Measurements from ENCODE around the gene LTA4H.

LTA4H gene

DNA sequence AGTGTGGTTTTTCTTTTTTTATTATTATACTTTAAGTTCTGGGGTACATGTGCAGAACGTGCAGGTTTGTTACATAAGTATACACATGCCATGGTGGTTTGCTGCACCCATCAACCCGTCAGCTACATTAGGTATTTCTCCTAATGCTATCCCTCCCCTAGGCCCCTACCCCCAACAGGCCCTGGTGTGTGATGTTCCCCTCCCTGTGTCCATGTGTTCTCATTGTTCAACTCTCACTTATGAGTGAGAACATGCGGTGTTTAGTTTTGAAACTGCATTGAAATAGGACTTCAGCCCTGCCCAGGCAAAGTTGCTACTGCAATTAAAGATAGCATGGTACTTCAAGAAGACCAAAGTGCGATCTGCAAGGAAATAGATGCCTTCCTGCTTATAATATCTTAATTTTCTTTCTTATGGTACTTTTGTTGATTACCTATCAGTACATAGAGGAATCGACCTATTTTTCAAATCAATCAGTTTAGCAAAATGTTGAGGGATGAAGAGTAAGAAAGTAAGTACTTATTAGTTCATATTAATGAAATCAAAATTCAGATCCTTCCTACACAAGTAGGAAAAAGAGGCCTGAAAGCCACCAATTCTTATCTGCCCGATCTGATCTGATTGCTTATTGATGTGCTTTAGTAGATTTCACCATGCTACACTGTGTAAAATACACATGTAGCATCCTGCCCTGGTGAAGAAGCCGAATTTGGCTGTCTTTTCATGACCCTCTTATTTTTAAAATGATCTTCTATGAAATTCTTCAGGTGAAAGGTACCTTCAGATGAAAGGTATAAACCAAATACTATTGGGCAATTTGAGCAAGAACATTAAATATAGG is 1.6 kb downstream of the LTA4H start:
- no peak for DNase-seq

DNA sequence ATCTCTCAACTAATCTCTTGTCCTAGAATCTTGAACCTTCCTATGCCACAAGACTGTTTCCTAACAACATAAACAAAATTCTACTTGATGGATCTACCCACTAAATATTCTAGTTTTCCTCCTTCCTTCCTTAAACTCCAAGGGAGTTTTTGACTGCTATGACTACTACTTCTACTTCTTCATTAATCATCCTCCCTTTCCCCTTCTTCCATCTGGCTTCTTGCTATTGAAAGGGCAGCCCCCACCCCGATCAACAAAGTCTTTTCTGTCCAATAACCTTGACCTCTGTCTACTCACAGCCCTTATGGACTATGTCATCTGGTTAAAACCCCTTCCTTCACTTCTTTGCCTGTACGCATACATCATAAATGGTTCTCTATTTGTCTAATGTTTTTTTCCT is 5.6 kb downstream of the LTA4H start:
- DNase-seq = no peak

DNA sequence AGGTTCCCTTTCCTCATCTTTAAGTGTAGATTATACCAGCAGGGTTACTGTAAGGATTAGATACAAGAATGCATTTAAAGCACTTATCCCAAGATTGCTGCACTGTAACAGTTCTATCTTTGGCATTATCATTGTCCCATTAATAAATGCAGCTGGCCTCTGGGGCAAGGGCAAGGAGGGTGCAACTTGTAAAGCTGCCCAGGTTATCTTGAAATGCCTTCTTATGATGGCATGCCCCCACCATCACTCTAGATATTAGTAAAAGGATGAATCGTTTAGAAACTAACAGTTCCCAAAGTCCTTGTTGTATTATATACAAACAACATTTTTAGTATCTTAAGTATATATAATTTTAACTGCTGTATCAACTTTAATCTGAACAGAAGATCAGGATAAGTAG is 6.8 kb downstream of the LTA4H start:
- no peak for DNase-seq

DNA sequence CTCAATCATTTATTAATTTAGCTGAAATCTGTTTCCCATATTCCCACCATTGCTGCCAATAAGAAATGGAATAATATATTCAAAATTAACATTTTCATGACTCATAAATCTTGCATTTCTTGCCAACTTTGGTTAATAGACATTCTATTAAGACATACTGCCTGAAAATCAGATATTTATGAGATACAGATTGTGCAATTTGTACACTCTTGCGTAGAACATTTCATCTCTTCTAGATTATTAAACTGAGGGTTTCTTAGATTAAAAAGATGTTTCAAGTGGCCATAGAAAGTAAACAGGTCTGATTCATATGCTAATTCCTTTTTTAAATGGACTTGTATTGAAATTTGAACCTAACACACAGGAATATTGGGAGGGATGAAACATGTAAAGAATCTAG is 9.1 kb downstream of the LTA4H start:
- DNase-seq = no peak

DNA sequence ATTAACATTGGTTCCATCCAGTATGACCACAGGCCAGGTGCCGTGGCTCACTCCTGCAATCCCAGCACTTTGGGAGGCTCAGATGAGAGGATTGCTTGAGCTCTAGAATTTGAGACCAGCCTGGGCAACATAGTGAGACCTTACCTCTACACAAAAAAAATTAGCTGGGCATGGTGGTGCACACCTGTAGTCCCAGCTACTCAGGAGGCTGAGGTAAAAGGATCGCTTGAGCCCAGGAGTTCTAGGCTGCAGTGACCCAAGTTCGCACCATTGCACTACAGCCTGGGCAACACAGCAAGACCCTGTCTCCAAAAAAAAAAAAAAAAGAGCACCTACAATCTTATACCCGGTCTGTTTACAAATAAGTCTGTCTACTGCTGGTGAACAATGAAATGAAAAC is 9.9 kb downstream of the LTA4H start:
- no peak for DNase-seq

DNA sequence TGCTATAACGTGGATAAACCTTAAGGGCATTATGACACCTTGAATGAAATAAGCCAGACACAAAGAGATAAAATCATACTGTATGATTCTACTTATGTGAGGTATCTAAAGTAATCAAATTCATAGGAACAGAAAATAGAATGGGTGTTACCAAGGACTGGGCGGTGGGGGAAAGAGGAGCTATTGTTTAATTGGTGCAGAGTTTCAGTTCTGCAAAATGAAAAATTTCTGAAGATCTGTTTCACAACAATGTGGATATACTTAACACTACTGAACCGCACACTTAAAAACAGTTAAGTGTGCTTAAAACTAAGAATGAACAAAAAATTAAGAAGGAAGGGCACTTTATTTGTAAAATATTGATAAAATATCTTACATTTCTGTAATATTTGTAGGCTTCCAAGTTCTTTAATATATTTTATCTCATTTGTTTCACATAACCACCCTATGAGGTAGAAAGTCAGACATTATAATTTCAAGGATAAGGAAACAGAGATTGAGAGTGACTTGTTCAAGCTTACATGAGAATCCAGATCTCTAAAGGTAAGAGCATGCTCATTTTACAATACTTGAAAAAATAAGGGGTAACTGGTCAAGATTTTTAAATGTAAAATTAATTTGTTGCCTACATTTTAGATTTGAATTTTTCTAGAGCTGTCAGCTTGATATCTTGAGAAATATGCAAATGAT is 14.9 kb downstream of the LTA4H start:
- no peak for DNase-seq

DNA sequence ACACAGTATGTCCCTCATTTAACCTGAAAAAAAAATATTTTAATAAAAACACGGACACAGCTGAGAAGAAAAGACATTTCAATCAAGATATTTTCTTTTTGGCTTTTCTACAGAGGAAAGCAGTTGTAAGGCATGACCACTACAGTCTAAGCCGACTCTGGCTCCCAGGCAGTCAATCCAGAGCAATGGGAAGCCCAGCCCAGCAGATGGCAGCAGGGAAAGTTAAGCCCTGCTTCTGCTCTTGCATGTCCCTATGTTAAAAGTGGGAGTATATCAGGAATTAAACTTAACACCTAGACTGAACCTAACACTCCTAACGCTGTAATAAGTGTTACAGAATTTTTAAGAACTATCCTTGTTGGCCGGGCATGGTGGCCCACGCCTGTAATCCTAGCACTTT is 19.7 kb downstream of the LTA4H start:
- no peak for DNase-seq

DNA sequence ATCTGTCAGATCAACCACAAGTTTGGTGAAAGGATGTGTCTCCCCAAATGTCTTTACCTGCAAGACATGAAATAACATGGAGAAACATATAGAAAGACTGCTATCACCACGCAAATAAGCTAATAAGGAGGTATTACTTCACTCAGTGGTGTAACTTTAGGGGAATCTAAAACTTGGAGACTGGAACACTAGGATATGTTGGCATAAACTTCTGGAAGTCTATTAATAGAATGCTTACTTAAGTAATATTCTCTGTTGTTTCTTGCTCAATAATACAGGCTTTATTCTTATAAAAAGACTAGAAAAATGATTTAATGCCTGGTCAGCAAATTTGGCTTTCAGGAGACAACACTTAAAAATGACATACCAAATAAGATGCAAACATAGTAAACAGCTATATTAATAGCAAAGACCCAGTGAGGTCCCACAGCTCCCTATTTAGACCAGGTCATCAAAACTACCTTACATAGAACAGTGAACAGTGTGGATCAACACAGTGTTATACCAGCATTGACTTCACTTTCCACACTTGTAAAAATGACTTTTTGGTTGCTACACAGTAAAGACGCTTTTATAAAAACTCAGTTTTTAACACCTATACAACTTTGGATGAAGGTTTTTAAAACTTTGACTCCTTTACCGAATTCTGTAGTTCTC is 20.3 kb downstream of the LTA4H start:
- no peak for DNase-seq

DNA sequence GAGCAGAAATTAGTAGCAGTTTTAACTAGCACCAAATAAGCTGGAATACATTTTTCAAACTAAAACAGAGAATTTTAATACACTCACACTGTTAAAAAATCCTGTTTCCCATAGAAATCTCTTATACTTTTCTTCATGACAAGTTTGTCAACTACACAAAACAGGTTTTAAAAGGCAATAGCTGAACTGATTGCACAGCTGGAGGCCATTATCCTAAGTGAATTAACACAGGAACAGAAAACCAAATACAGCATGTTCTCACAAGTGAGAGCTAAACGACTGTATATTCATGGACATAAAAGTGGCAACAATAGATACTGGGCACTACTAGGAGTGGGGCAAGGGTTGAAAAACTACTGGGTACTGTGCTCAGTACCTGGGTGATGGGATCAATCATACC is 27.7 kb downstream of the LTA4H start:
- no peak for DNase-seq

DNA sequence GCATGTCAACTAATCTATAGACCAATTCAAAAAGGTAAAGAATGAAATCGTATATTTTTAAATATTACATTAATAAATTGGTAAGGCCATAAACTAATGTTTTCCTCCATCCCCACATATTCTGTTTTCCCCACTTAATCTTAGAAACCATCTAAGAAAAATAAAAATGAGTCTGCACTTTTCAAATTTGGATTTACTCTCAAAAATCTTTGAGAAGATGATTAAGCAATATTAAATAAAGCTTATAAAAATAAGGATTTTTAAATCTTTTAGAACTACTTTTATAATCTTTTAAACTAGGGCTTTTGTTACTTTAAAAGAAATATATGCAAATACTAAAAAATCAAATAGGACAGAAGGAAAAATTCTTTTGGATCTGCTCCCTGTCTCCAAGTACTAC is 28.7 kb downstream of the LTA4H start:
- DNase-seq = no peak

DNA sequence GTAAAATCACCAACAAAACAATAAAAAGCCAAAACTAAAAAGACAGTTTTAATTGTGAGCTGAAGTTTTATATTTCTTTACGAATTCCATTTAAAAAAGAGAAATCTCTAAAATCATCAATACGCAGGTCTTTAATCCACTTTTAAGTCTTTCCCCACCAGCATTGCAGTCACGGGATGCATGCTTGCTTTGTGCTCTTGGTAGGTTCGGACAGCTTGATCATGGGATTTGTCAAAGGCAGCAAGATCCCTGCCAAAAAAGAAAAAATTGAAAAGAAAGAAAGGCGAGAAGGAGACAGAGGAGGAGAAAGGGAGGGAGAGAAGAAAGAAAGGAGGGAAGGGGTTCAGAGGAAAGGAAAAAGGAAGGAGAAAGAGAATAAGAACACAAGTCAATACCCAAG is 34.5 kb downstream of the LTA4H start:
- DNase-seq = no peak

DNA sequence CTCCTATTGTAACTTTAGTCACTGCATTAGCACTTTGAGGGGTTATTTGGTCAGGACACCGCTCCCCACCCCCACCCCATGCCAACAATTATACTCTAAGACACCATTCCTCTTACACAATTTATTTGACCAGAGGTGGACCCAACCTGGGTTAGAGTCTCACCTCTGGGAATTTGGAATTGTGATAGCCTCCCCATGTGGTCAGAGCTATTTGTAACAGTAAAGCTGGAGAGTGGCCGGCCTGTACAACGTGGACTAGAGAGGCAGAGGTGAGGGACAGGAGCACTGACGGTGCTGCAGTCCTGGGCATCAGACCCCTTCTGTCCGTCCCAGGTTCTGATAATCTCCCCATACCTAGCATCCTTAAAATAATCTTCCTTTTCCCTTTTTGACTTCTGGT is 35.9 kb downstream of the LTA4H start:
- no peak for DNase-seq

DNA sequence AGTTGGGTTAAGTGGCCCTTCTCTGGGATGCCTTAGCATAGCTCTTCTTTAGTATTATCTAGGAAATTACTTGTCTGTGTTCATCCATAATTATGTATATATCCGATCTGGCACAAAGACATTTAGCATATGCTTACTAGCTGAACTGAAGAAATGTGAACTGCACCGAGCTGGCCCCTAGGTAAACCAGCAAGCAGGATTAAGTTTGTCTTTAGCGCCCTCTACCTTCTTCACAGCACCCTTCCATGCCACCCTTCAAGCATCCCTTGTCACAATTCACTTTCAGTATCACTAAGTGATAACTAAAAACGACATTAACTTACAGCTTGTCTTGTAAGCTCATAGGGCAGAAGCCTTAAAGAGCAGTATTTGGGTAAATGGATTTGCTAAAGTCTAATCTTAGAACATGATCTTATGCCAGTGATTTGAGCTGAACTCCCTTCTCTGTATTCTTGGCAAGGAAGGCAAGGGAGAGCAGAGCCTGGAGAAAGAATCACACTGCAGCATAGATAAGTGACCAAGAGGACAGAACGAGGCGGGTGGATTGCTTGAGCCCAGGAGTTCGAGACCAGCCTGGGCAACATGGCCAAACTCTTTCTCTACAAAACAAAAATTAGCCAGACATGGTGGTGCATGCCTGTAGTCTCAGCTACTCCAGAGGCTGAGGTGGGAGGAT is 36.6 kb downstream of the LTA4H start:
- DNase-seq = peak; percentile 74

DNA sequence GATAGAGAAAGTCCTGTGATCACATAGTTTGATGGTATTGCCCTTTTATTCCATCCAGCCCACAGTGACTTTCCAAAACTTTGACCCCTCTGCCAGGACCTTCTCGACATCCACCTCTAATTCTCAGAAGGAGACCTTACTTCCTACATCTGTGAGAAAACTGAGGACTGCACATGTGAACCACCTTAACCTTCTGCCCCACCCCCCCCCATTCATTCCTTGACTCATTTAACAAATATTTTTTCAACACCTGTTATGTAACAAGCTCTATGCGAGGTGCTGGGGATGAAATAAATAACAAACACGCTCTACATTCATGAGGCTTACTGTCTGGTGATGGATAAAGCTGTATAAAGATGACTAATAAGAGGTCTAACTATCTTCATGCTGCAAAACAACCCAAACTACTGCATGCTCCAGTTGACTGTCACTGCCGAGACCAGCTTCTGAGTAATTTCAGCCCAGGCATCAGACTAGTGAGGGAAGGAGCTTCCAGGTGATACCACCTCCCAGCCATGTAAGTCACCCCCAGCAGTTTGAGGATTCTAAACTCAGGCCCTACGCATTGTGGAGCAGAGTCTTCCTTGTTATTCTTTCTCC is 37.4 kb downstream of the LTA4H start:
- no peak for DNase-seq

DNA sequence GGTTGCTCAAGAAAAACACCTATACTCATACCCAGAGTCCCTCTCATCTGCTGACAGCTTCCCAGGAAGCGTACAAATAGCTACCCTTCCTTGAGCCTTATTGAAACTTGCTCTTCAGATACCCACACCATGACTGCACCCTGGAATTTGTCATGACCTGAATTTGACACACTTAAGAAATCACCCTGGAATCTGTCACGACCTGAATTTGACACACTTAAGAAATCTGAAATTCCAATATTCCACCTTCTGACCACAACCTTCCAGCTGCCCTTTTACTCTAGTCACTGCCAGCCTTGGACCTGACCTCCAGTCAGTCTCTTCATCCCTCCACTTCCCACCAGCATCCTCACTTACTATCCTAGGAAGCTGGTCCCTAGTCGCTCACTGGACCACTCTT is 38.1 kb downstream of the LTA4H start:
- DNase-seq = no peak

DNA sequence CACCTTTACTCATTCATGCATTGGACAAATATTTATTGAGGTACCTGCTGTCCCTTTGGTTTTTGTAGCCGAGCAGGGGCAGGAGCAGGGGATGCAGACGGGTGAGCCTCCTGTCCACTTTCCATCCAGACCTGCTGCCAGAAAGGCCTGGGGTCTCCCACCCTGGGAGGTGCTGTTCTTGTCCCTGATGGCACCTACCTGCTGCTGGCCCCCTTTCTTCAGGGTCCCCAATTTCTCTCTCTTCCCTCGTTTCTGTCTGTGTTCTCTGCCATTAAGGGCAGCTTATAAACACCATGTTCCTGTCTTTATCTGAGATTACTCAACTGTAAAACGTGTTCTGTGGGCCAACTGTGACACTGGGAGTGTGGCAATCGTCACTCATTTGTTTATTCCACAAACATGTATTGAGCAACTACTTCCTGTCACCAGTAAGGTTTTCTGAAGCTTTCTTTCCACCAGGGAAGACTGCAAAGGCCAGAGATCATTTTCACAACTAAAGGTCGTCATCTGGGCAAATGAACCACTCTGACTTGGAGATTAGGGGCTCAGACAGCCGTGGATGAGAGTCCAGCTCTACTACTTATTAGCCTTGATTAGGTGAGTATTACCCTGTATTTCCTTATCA is 39.2 kb downstream of the LTA4H start, which contains the start of gene HAL:
TSS of gene HAL (minus strand) at position 311 of the 625 bp plus-strand sequence. CDS start 434 bp downstream, outside the sequence.
- no peak for DNase-seq

DNA sequence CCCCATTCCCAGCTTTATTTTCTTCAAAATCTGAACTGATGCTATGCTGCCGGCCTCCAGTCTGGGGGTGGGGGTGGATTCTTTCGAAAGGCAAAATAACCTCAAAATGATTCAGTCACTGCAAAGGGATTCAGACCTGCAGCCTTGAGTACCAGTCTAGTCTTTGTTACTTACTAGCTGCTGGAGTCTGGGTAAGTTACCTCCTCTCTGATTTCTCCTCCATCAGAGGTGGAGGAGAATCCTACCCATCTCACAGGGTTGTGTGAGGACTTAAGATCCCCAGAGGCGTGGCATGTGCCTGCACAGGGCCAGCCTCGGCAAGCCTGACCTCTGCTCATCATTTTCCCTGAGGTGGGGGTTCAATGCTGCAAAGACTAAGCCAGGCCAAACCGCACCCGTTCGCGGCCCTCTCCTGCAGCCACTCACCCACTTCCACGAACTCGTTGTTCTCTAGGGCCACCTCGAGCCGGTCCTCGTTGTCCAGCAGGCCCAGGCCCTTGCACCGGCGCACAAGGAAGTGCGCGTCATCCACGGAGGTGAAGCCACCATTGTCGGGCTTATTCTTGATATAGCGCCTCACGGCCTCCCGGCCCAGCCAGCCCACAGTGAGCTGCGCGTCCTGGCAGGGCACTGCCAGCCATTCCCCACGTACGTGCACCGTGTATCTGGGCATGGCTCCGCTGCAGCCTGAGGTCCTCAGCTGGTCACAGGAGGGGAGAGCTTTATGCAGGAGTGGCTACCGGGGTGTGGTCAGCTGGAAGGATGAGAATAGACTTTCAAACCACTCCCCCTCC is 40.0 kb downstream of the LTA4H start:
- DNase-seq = no peak

DNA sequence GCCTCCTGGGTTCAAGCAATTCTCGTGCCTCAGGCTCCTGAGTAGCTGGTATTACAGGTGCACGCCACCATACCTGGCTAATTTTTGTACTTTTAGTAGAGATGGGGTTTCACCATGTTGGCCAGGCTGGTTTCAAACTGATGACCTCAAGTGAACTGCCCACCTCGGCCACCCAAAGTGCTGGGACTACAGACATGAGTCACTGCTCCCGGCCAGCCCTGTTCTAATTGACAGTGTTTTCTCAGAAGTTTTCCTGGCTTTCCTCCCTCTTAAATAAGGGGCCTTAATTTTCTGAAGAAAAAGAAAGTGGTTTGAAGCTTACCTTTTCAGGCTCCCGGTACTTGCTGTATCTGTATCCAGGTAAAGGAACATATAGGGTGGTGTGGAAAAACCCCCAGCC is 40.9 kb downstream of the LTA4H start:
- DNase-seq = no peak

DNA sequence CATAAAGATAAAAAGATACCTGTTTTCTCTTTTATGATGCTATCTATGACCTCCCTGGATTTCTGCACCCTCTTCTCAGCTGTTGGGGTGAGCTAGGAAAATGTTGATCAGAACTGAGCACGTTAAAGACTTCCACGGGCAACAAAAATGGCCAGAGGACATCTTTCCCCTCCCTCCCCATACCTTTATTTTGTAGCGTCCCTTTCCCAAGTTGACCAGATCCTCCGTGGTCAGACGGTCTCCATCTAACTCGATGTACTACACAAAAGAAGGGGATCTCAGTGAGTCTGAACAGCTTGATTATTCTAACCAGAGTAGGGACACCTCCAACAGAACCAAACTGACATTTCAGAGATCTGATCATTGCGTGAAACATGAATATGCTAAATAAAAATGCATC is 41.5 kb downstream of the LTA4H start:
- no peak for DNase-seq

DNA sequence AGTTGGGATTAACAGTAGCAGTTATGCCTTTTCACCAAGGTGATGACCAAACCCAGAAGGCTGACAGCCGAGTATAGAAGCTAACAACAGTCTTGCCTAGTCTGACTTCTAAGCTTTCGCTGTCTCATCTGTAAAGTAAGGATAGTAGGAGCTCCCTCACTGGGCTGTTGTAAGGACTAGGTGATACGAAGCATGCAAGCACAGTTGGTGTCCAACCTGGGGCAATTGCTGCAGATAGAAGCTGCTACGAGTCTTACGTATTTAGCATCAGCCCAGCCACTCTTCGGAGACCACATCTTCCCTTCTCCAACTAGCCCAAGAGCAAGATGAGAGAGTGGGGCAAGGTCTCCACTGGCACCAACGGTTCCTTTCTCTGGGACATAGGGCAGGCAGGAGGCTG is 45.3 kb downstream of the LTA4H start:
- no peak for DNase-seq

DNA sequence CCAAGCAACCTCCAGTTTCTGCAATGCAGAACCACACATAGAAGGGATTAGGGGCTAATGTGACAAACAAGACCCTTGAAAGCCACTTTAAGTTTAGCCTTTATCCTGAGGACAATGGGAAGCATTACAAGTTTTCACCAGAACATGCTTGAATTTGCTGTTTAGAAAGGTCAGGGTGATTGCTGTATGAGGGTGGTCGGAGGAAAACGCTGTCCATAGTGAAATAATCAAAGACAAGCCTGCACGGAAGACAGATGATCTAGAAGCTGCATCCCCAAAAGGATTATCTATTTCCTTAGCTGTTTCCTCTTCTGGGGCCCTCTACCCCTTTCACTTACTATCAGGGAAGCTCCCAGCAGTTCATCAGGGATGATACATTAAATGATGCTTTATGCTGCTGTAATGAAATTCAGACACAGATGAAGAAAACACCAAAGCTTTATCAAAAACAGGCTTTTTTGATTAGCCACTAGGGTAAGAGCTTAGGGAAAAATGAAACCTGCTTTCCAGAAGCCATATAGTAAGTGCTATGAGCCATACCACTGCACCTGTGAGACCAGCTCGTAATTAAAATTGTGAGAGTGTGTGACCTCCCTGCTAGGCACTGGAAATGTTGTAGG is 45.8 kb downstream of the LTA4H start:
- no peak for DNase-seq

All from NCI-H1105 treated with DMSO at 0.1 percent for 48 hours (cell line).